ENCODE data around the gene KCNQ1OT1. TPM values are rescaled to one million over a fixed set of nuclear protein-coding genes. Genes with fewer than 3 reads are reported as not detected.

Gene KCNQ1OT1
- total RNA-seq, 1 donor from 2014 or later: 2.8 TPM

DNA sequence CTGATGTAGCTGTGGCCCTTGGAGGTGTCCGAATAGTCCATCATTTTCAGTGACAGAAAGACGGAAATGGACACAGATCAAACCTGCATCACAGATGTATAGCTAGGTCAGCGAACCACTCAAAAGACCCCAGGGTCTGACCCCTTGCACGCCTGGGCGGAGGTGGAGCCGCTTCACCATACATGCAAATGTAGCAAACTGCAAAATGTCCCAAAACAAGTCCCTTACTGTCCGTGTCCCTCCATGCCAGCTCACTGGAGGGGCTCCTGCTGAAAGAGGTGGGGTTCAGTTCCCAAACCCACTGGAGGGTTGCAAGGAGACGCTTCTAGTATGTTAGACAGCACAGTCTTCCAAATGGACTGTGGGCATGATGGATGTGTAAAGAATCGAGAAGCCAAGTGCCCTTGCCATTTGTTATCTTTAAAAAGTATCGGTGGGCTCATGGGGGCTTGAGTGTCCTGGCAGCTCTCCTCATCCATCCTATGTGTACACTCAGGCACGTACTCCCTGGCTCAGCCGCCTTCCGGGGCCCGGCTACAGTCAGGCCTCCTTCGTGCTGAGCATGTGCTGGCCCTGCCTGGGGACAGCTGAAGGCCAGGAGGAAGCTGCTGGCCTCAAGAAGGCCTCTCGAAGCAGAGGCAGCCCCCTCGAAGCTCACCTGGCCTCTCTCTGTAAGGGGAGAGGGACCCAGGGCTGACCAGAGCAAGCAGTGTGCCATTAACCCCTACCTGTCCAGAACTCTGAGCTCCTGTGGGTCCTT lies 20.2 kb upstream of the KCNQ1OT1 start:
- no peak for DNase-seq

DNA sequence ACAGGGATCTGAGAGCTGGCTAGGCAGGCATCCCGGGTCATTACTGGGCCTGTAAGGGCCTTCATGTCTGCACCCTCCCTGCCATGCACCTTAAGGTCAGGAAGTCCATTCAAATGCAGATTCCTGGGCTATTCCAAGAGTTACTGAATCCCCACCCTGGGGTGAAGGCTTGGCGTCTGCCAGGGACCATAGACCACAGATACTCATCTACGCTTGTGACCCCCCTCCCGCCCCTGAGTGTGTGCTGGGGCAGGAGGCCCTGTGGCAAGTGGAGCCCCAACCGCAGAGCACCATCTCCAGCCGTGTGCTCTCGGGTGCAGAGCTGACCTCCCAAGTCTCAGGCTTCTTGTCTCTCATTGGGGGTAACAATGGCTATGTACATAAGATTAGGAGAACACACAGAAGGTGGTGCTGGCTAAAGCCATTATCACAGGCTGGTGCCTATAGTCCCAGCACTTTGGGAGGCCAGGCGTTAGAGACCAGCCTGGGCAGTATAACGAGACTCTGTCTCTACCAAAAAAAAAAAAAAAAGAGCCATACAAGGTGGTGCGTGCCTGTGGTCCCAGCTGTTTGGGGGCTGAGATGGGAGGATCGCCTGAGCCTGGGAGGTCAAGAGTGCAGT lies 19.1 kb upstream of the KCNQ1OT1 start:
- DNase-seq: no peak

DNA sequence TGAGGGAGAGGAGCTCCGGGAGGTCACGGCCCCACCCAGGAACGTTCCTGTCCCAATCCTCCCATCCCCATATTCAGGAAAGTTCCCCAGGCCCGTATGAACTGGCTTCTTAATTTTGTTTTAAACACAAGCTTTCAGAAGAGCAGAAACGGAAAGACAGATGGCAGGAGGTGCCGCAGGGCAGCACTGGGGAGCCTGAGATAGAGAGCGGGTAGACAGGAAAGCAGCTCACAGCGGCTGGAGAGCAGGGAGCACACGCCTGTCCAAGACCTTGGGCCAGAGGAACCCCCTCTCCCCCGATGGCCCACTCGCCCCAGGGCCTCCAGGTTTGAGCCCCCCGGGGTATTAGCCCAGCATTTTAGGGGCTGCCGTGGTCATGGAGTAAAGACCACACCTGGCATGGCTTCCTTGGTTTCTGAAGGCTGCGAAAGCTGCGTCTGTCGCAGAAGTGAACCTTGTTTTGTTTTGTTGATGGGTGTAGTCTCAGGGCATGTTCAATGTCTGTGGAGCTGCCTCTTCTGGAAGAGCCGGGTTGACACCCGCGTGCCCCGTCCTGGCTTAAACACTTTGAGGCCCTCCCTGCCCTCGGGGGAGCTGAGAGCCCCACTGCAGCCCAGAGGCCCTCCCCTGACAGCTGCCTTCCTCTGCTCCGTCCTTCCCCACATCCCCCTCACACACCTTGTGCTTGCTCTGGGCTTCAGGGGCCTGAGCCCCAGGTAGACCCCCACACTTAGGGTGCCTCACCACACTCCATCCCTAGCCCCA lies 17.9 kb upstream of the KCNQ1OT1 start:
- DNase-seq: no peak

DNA sequence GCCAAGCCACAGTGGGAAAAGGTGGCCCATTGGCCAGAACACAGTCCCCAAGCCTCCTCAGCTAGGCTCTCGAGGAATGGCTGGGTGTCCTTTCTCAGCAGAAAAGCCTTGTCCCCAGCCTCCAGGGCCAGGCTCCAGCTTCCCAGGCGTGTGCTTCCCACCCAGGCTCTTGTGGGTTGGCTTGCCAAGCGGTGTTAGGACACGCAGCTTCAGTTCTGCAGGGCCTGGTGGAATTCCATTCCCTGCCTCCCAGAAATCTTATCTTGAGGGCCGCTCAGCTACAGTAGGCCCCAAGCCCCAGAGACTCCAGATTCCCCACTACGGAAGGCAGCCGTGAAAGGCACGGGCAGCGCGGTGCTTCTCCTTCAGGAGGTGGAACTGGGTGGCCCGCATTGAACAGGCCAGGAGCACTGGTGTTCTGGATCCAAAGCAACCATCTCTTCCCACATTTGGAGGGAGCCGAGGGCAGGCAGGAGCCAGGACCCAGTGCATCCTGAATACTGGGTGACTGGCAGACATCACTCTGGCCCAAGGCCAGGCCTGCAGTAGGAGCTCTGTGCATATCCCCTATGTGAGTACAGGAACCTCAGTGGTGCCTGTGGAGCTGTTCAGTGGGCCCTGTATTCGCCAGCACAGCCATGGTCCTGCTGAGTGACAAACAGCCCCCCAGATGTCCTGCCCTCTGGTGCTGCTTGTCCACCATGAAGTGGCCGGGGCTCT lies 16.7 kb upstream of the KCNQ1OT1 start:
- DNase-seq: no peak

DNA sequence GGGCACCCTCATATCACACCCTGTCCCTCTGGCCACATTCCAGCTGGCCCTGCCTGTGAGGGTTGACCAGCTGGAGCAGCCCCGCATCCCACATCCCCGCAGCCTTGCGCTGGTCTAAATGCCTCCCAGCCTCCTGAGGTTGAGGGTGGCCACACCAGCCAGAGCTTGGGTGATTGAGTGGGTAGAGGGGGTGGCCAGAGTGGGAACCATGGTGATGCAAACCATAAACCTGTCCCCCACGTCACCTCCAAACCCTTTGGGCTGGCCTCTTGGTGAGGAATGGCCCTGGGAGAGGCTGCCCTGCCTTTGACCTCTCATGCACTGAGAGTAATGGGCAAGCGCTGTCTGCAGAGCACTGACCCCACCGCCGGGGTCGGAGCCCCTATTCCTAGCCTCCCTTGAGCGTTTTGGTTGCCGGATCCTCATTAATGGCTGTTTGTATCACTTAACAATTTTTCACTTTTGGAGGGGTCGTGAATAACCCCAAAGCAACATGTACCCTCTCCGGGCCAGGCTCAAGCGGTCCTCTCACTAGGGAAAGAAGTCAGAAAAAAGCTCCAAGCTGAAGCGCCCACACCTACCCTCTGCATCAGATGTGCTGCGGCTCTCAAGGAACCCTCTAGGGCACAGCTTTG lies 16.0 kb upstream of the KCNQ1OT1 start:
- DNase-seq: no peak

GRCh38 chr11:2714871-2715270 lies 15.1 kb upstream of the KCNQ1OT1 start:
- DNase-seq: no peak

DNA sequence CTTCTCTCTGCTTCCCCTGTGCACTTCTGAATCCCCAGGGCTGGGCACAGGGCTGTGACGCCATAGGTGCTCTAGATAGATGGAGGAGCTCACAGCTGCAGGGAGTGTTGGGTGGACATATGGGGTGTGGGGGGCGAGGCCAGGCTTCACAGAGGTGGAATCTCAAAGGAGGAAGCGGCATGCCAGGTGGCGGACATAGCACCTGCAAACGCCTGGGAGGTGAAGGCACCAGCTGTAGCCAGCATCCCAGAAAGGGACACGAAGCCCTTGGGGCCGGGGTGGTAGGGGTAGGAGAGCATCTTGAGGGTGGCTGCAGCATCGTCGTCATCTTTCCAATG lies 14.6 kb upstream of the KCNQ1OT1 start:
- no peak for DNase-seq

DNA sequence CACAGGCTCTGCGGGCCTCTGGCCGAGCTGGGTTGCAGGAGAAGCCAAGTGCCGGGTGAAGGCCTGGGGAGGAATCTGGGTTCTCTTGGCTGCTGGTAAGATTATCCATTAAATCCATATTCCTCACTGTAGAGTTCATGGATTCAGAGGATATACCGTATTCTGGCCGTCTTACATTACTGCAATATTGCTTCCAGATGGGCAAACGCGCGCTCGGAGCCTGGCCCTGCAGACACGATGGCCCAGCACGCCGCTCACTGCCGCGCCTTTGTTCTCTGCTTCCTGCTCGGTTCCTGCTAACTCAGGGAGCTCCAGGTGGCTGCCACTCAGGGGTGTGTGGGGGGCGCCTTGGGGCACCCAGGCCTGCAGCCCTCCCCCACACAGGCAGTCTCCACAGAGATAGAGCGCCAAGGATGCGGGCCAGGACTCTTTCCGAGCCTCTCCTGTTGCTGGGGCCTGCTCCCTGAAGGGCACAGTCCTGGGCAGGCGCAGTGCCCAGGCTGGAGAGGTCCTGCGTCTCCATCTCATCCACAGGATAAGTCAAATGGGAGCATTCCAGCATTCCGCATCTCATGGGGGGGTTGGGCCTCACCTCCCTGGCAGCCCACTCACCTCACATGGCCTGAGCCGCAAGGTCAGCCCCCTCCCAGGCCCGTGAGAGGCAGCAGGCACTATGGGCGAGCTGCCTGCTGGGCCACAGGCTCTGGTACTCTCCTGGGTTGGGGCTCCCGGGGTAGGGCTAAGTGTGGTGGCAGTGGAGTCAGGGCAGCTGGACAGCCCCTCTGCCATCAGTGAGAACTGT lies 14.1 kb upstream of the KCNQ1OT1 start:
- no peak for DNase-seq

DNA sequence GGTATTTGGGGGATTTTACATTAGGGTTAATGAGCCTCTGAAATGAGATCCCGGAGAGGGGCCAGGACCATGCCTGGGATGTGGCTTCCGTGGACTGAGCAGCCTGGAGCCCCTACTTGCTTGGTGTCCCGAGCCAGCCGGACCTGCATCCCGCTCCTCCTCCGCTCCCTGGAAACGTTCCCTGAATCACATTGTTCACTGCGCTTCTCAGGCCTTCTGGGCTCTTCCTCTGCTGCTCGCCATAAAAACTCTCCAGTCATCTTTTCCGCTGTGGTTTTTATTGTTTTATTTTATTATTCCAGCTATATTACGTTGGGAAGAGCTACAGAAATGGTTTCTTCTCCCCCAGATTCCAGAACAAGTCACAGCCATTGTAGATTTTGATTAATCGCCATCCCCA lies 13.3 kb upstream of the KCNQ1OT1 start:
- no peak for DNase-seq

- DNase-seq: no peak
Observed at GRCh38 chr11:2711161-2711560, 11.4 kb upstream of the KCNQ1OT1 start.

DNA sequence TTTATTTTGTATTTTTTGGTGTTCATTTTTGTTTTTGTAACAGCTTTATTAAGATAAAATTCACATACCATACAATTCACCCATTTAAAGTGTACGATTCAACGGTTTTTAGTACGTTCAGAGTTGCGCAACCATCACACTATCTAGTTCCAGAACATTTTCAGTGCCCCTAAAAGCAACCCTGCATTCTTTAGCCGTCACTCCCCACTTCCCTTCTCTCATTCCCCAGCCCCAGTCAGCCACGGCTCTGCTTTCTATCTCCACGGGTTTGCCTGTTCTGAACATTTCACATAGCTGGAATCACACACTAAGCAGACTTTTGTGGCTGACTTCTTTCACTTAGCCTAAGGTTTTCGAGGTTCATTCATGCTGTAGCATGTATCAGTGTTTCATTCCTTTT lies 9.6 kb upstream of the KCNQ1OT1 start:
- no peak for DNase-seq

GRCh38 chr11:2708757-2709281 lies 9.0 kb upstream of the KCNQ1OT1 start:
- DNase-seq: no peak

DNA sequence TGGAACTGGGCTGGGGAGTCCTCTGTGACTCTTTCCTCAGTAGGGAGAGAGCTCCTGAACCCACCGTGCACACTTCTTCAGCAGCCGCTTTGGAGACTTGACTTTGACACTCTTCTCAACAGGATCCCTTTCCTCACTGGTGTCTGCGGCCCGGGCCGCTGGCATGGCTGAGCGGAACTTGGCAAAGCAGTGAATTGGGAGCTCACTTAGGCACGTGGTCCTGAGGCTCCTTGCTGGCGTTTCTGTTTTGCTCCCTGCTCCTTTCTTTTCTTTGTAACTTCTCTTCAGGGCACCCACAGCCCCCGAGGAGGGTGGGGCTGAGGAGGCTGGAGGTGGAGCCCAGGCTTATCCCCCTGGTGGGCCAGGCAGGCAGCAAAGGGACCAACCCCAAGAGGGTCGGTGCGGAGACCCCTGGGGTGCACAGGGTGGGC lies 8.4 kb upstream of the KCNQ1OT1 start:
- no peak for DNase-seq

GRCh38 chr11:2707736-2708135 lies 7.9 kb upstream of the KCNQ1OT1 start:
- DNase-seq: no peak

DNA sequence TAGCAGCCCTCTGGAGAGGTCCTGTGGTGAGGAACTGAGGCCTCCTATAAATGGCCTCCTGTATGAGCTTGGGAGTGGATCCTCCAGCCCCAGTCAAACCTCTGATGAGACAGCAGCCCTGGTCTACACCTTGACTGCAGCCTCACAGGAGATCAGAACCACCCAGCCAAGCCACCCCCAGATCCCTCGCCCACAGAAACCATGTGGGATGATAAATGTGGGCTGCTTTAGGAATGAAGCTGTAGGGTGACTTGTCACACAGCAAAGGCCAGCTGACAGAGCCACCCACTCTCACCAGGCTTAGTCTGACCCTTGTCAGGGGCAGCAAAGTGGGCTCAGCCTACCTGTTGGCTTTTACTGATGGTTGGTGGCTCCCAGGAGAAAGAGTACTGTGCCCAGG lies 6.5 kb upstream of the KCNQ1OT1 start:
- no peak for DNase-seq

DNA sequence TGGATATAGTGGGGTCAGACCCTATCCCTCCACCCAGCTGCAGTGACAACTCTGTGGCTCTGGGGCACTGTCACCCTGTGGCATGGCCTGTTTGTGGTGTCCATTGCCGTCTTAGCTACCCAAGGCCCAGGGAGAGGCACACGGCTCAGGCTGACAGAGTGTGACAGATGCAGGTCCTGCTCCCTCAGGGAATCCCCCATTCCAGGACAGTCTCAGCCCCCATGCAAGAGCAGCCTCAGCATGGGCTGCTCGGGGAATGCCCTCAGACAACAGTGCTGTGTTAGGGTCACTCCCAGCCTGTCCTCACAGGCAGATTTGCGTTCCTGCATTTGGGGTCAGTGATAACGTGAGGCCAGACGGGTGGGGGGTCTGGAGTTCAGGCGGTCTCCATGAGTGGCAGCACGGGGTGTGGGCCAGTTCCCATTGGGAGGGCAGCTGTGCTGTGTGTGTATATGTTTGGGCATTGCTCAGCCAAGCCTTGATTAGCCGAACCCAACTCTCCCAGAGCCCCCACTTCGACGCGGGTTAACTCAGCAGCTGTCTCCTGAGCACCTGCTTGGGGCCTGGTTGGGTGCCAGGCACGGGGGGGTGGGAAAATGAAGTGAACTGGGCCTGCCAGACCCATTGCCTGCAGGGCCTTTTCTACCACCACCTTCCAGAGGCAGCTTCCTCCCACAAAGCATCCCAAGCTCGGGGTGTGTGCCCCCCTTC lies 5.3 kb upstream of the KCNQ1OT1 start:
- DNase-seq: no peak

DNA sequence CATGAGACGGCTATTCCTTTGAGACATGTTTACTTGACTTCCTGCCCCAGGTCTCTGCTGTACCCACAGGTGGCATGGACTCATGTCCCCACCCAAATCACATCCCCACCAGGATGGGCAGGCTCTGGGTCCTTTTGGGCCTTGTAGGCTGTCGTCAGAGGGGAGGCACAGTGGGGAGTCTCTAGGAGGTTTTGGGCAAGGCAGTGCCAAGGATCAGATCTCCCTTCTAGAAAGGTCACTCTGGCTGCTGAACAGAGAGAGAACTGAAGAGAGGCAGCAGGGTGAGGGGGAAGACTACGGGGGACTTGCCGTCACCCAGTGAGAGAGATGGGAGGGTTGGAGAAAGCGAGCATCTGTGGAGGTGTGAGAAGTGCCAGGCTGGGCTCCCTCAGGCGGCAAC lies 4.6 kb upstream of the KCNQ1OT1 start:
- DNase-seq: no peak

- DNase-seq: no peak
Observed at GRCh38 chr11:2703363-2704141, 3.8 kb upstream of the KCNQ1OT1 start.

DNA sequence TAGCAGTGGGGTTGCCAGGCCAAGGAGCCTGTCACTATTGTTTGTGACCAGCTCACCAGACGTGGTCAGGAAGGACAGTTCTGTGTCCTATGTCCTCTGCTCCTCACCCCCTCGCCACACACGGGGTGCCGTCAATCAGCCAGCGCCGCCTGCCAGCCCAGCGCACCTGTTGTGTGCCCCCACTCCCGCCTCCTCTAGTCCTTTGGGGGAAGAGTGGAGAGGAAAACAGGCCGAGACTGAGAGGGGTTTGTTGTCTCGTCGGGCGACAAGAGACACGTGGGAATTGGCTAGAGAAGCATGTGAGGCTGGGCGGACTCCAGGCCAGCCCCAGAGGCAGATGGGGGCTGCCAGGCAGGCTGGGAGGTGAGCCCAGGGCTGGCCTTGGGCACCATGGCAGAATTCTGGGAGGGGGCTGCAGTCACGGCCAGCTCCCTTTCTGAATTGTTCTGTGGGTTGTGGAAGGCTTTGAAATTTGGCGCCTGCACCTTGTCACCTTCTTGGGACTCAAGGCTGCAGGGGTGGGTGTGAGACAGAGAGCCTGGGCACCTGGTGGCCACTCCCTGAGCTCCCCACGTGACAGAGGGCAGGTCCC lies 3.1 kb upstream of the KCNQ1OT1 start:
- DNase-seq: no peak

Data from occipital lobe (tissue), 2 donors.